Endodermal cell (in vitro differentiated cells): Measurements from ENCODE around the gene GPR34. TPM values are rescaled to one million over a fixed set of nuclear protein-coding genes. Genes with fewer than 3 reads are reported as not detected.
"Not testable (repeated sequence)": the region's sequence is repeated elsewhere in the genome, so short reads cannot be mapped to it uniquely, and the experiment has no call there.

ENCODE experiments used
- DNase-seq: peaks from one replicate; pipeline ENCODE4 v3.0.0-alpha.2; 2017
- H3K27ac ChIP-seq: 2 replicates; pipeline ENCODE4 v1.5.1; 2013; ENCODE audit warnings: mild to moderate bottlenecking, low read depth, low read length, moderate library complexity
- H3K27me3 ChIP-seq: 2 replicates; pipeline ENCODE4 v1.6.1; 2013; ENCODE audit warnings: mild to moderate bottlenecking, low read length, moderate library complexity; ENCODE audit not compliant: insufficient read depth, control insufficient read depth, poor library complexity, severe bottlenecking
- H3K36me3 ChIP-seq: 2 replicates; pipeline ENCODE4 v1.7.0; 2013; ENCODE audit warnings: mild to moderate bottlenecking, low read length, moderate library complexity; ENCODE audit not compliant: control insufficient read depth, insufficient read depth
- H3K4me1 ChIP-seq: one replicate; pipeline ENCODE4 v1.7.0; 2013; ENCODE audit warnings: low read length; ENCODE audit not compliant: control insufficient read depth, insufficient read depth
- H3K4me3 ChIP-seq: 2 replicates; pipeline ENCODE4 v1.5.1; 2013; ENCODE audit warnings: mild to moderate bottlenecking, low read length, moderate library complexity
- H3K9ac ChIP-seq: 2 replicates; pipeline ENCODE4 v1.6.1; 2013; ENCODE audit warnings: mild to moderate bottlenecking, low read length, moderate library complexity; ENCODE audit not compliant: poor library complexity, severe bottlenecking; ENCODE audit errors: extremely low read depth
- H3K9me3 ChIP-seq: 2 replicates; pipeline ENCODE4 v1.6.1; 2013; ENCODE audit warnings: mild to moderate bottlenecking, low read length, moderate library complexity; ENCODE audit not compliant: control insufficient read depth
- H3K27ac Mint-ChIP-seq: 2 replicates; pipeline ENCODE4 v1.8.0; 2020; ENCODE audit warnings: mixed read lengths
- H3K27me3 Mint-ChIP-seq: 2 replicates; pipeline ENCODE4 v1.8.0; 2021; ENCODE audit warnings: mild to moderate bottlenecking, mixed read lengths; ENCODE audit not compliant: insufficient read depth
- H3K36me3 Mint-ChIP-seq: 2 replicates; pipeline ENCODE4 v1.8.0; 2020; ENCODE audit warnings: low read depth, mixed read lengths
- H3K4me1 Mint-ChIP-seq: 2 replicates; pipeline ENCODE4 v1.8.0; 2020; ENCODE audit warnings: mixed read lengths
- H3K4me3 Mint-ChIP-seq: 2 replicates; pipeline ENCODE4 v1.8.0; 2020; ENCODE audit warnings: mild to moderate bottlenecking, moderate library complexity, mixed read lengths
- H3K9me3 Mint-ChIP-seq: 2 replicates; pipeline ENCODE4 v1.8.0; 2020; ENCODE audit warnings: mild to moderate bottlenecking, mixed read lengths
- CTCF ChIP-seq: fragments of 200-600 bp; sonication (generic); conservative IDR thresholded peaks from 2 replicates; pipeline ENCODE4 v1.5.0; 2021; ENCODE audit warnings: antibody characterized with exemption, mild to moderate bottlenecking
- WGBS, 2 experiments: methylation state at CpG; one replicate each; pipeline versions ENCODE4 v1.1.5 to v1.1.7; 2013; ENCODE audit warnings: missing lambda C conversion rate in 2 of 2, mixed read lengths in 1 of 2; ENCODE audit not compliant: insufficient coverage in 1 of 2, insufficient read length in 1 of 2; 5-methylcytosine and 5-hydroxymethylcytosine counted together
- total RNA-seq, 2 donors: library from RNA; stranded (reverse); fragmentation: NEBNext Ultra II Directional in 1 of 2; extraction: Animal tissue kit (Norgen Biotek cat#: 25700) in 1 of 2; gene quantifications; 2 replicates in 1 of 2; 3 replicates in 1 of 2; pipeline ENCODE4 v1.2.1, GENCODE V29; 2021

GPR34 gene
- total RNA-seq, 2 donors from 2014 or later = not detected

- Mint-ChIP-seq H3K27ac (no peak overlapping the region), H3K4me1 (peaks cover 9% of the 10 kb centered on the region), H3K36me3 (peaks cover 3% of the 10 kb centered on the region), H3K27me3 (no peaks in the 10 kb centered on the region), H3K4me3 (no peak overlapping the region), H3K9me3 (peaks cover 24% of the 10 kb centered on the region)
- Histone ChIP-seq H3K27me3 (no peaks in the 10 kb centered on the region), H3K4me3 (no peak overlapping the region), H3K4me1 (no peaks in the 10 kb centered on the region), H3K27ac (no peak overlapping the region), H3K9ac (no peak overlapping the region), H3K36me3 (peaks cover 13% of the 10 kb centered on the region), H3K9me3 (no peaks in the 10 kb centered on the region)
- DNase-seq = no peak
- no peak for TF ChIP-seq CTCF
- WGBS, 2 experiments = 100% methylated on average over 1 of the region's 1 CpG; no CpG with 5 or more reads in 1 of the 2 experiments
These were observed 17.7 kb upstream of the GPR34 start for GRCh38 chrX:41671082-41671481.

GRCh38 chrX:41672643-41673042, 16.1 kb upstream of the GPR34 start:
- no peak overlapping the region for H3K4me3 Mint-ChIP-seq
- no peaks in the 10 kb centered on the region for H3K27me3 ChIP-seq
- peaks cover 13% of the 10 kb centered on the region for H3K36me3 ChIP-seq
- peaks cover 29% of the 10 kb centered on the region for H3K9me3 Mint-ChIP-seq
- H3K36me3 Mint-ChIP-seq = peaks cover 3% of the 10 kb centered on the region
- no peak for TF ChIP-seq CTCF
- no peak for DNase-seq
- no peak overlapping the region for H3K4me3 ChIP-seq
- H3K9ac ChIP-seq = no peak overlapping the region
- no peaks in the 10 kb centered on the region for H3K27me3 Mint-ChIP-seq
- H3K27ac ChIP-seq = no peak overlapping the region
- 83 to 100% methylated on average over 1 of the region's 1 CpG for WGBS, 2 experiments
- H3K27ac Mint-ChIP-seq = no peak overlapping the region
- H3K4me1 Mint-ChIP-seq = peaks cover 9% of the 10 kb centered on the region
- no peaks in the 10 kb centered on the region for H3K9me3 ChIP-seq
- no peaks in the 10 kb centered on the region for H3K4me1 ChIP-seq

GRCh38 chrX:41676361-41676760, 12.4 kb upstream of the GPR34 start:
- H3K9me3 Mint-ChIP-seq = peaks cover 32% of the 10 kb centered on the region
- not testable (repeated sequence) for H3K4me1 ChIP-seq, H3K4me3 ChIP-seq, H3K36me3 ChIP-seq, H3K4me3 Mint-ChIP-seq, H3K27me3 Mint-ChIP-seq, H3K9me3 ChIP-seq, H3K36me3 Mint-ChIP-seq, DNase-seq, H3K9ac ChIP-seq, H3K27ac ChIP-seq, H3K27ac Mint-ChIP-seq, H3K27me3 ChIP-seq, H3K4me1 Mint-ChIP-seq
- WGBS, 2 experiments = 98% methylated on average over 15 of the region's 15 CpGs; no CpG with 5 or more reads in 1 of the 2 experiments
